SU-DHL-6 (cell line): ENCODE results near the gene SOCS2.

Experiments
- EZH2phosphoT487 ChIP-seq: fragments of 200-600 bp; sonication (generic), shearing (Covaris generic); conservative IDR thresholded peaks from 2 replicates; pipeline ENCODE4 v1.6.1; 2018; ENCODE audit warnings: mild to moderate bottlenecking, antibody characterized with exemption, low read length, moderate library complexity, mixed read lengths
- TF ChIP-seq, protein P1 (sequence below): fragments of 200-600 bp; sonication (generic); IDR thresholded peaks from one replicate; pipeline ENCODE4 v1.5.1; 2017; ENCODE audit warnings: antibody characterized with exemption, mild to moderate bottlenecking, low read length, moderate library complexity; ENCODE audit not compliant: insufficient read depth, poor library complexity, severe bottlenecking

GRCh38 chr12:93624595-93625294 lies 52.3 kb downstream of the SOCS2 start:
- TF ChIP-seq, protein P1, sequence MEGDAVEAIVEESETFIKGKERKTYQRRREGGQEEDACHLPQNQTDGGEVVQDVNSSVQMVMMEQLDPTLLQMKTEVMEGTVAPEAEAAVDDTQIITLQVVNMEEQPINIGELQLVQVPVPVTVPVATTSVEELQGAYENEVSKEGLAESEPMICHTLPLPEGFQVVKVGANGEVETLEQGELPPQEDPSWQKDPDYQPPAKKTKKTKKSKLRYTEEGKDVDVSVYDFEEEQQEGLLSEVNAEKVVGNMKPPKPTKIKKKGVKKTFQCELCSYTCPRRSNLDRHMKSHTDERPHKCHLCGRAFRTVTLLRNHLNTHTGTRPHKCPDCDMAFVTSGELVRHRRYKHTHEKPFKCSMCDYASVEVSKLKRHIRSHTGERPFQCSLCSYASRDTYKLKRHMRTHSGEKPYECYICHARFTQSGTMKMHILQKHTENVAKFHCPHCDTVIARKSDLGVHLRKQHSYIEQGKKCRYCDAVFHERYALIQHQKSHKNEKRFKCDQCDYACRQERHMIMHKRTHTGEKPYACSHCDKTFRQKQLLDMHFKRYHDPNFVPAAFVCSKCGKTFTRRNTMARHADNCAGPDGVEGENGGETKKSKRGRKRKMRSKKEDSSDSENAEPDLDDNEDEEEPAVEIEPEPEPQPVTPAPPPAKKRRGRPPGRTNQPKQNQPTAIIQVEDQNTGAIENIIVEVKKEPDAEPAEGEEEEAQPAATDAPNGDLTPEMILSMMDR, result no peak
- TF ChIP-seq EZH2phosphoT487, result no peak
